Transverse colon (tissue), 4 donors: ENCODE results near the gene RFX6. TPM values are rescaled to one million over a fixed set of nuclear protein-coding genes. Genes with fewer than 3 reads are reported as not detected.

ENCODE experiments used
- DNase-seq: peaks from one replicate; pipeline ENCODE4 v3.0.0-alpha.2; 2019
- H3K27ac ChIP-seq, 4 donors: fragments of 200-600 bp; sonication (generic); 2 replicates each; pipeline ENCODE4 v1.5.1; 2016 to 2018; ENCODE audit warnings: inconsistent platforms in 4 of 4
- H3K27me3 ChIP-seq: fragments of 200-600 bp; sonication (generic); 2 replicates; pipeline ENCODE4 v1.5.1; 2017; ENCODE audit warnings: inconsistent platforms
- H3K36me3 ChIP-seq, 4 donors: fragments of 200-600 bp; sonication (generic); 2 replicates each; pipeline ENCODE4 v1.5.1; 2017 to 2019; ENCODE audit warnings: inconsistent platforms in 4 of 4
- H3K4me1 ChIP-seq, 4 donors: fragments of 200-600 bp; sonication (generic); 2 replicates each; pipeline ENCODE4 v1.5.1; 2017 to 2020; ENCODE audit warnings: inconsistent platforms in 4 of 4
- H3K4me3 ChIP-seq, 4 donors: fragments of 200-600 bp; sonication (generic); 1 replicate in 1 of 4; 2 replicates in 3 of 4; pipeline versions ENCODE4 v1.5.1 to v1.6.1; 2017 to 2019; ENCODE audit warnings: inconsistent platforms in 4 of 4
- H3K9me3 ChIP-seq, 2 donors: fragments of 200-600 bp; sonication (generic); 2 replicates each; pipeline ENCODE4 v1.5.1; 2017 to 2019; ENCODE audit warnings: inconsistent platforms in 2 of 2
- EP300 ChIP-seq: sonication (generic); formaldehyde crosslinking; IDR thresholded peaks from one replicate; pipeline ENCODE4 v1.6.1; 2017; ENCODE audit warnings: antibody characterized with exemption, low read depth
- POLR2A ChIP-seq: fragments of 450-650 bp; IDR thresholded peaks from one replicate; pipeline ENCODE4 v1.6.1; 2016; ENCODE audit warnings: antibody characterized with exemption, mild to moderate bottlenecking, moderate library complexity
- POLR2AphosphoS5 ChIP-seq, 3 donors: sonication (generic); formaldehyde crosslinking; IDR thresholded peaks; one replicate each; pipeline ENCODE4 v1.6.1; 2016; ENCODE audit warnings: antibody characterized with exemption in 3 of 3
- WGBS, 2 donors: methylation state at CpG; one replicate each; pipeline ENCODE4 v1.1.5; 2018; ENCODE audit warnings: low coverage in 1 of 2; 5-methylcytosine and 5-hydroxymethylcytosine counted together
- in situ Hi-C, 4 donors: fragments of 200-750 bp; cut with MboI; loops; one replicate each; pipeline versions ENCODE4 v1.15.0 to v1.15.1; 2017; ENCODE audit warnings: low sequenced_read_pairs in 3 of 4, low pct_ligation_motif_present in 1 of 4, low pct_unique_long_range_greater_than_20kb in 1 of 4
- intact Hi-C: fragments of 100-400 bp; cut with DNase I; formaldehyde crosslinking; loops from one replicate; pipeline ENCODE4 v1.15.1; 2023; ENCODE audit warnings: low total_unique reads
- total RNA-seq, 4 donors: library from RNA; depleted of rRNA; stranded (reverse); fragments of >200 nt; gene quantifications; one replicate each; pipeline ENCODE4 v1.1.0, GENCODE V29; 2016
- TF ChIP-seq, protein P1 (sequence below), 5 experiments: fragments of 200-600 bp in 3 of 5; fragments of 450-650 bp in 2 of 5; sonication (generic) in 3 of 5; IDR thresholded peaks; 1 replicate in 2 of 5; 2 replicates in 3 of 5; pipeline ENCODE4 v1.5.1; 2016 to 2017; ENCODE audit warnings: antibody characterized with exemption in 5 of 5, inconsistent platforms in 3 of 5, mild to moderate bottlenecking in 2 of 5, moderate library complexity in 1 of 5

The RFX6 gene
- total RNA-seq, 4 donors from 2014 or later = 0.48 to 3.8 (median 1.1) TPM; not detected in 1

GRCh38 chr6:116884530-116884929 lies 7.5 kb downstream of the RFX6 start:
- no peak overlapping the region for H3K4me3 ChIP-seq
- no peaks in the 10 kb centered on the region for H3K36me3 ChIP-seq
- DNase-seq = no peak
- H3K9me3 ChIP-seq = no peaks in the 10 kb centered on the region
- 81 to 82% methylated on average over 3 of the region's 3 CpGs for WGBS, 2 donors
- intact Hi-C loops = no loop called here
- no peak for TF ChIP-seq EP300
- in situ Hi-C loops = no loop called here
- peaks cover 2% of the 10 kb centered on the region for H3K27me3 ChIP-seq
- no peaks in the 10 kb centered on the region for H3K4me1 ChIP-seq
- no peak overlapping the region for H3K27ac ChIP-seq

- Histone ChIP-seq H3K36me3 (no peaks in the 10 kb centered on the region), H3K4me1 (no peaks in the 10 kb centered on the region), H3K4me3 (no peak overlapping the region), H3K27ac (no peak overlapping the region), H3K27me3 (no peaks in the 10 kb centered on the region), H3K9me3 (no peaks in the 10 kb centered on the region)
- in situ Hi-C loops = no loop called here
- WGBS, 2 donors = 77 to 85% methylated on average over 3 of the region's 3 CpGs
- TF ChIP-seq POLR2A (no peak), EP300 (no peak), POLR2AphosphoS5 (IDR thresholded peaks at IDR 0.05) (no peak)
- TF ChIP-seq, protein P1, sequence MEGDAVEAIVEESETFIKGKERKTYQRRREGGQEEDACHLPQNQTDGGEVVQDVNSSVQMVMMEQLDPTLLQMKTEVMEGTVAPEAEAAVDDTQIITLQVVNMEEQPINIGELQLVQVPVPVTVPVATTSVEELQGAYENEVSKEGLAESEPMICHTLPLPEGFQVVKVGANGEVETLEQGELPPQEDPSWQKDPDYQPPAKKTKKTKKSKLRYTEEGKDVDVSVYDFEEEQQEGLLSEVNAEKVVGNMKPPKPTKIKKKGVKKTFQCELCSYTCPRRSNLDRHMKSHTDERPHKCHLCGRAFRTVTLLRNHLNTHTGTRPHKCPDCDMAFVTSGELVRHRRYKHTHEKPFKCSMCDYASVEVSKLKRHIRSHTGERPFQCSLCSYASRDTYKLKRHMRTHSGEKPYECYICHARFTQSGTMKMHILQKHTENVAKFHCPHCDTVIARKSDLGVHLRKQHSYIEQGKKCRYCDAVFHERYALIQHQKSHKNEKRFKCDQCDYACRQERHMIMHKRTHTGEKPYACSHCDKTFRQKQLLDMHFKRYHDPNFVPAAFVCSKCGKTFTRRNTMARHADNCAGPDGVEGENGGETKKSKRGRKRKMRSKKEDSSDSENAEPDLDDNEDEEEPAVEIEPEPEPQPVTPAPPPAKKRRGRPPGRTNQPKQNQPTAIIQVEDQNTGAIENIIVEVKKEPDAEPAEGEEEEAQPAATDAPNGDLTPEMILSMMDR (IDR thresholded peaks at IDR 0.05) = no peak
- no peak for DNase-seq
- intact Hi-C loops = no loop called here
Measured at GRCh38 chr6:116887168-116887567, 10.1 kb downstream of the RFX6 start.

DNA sequence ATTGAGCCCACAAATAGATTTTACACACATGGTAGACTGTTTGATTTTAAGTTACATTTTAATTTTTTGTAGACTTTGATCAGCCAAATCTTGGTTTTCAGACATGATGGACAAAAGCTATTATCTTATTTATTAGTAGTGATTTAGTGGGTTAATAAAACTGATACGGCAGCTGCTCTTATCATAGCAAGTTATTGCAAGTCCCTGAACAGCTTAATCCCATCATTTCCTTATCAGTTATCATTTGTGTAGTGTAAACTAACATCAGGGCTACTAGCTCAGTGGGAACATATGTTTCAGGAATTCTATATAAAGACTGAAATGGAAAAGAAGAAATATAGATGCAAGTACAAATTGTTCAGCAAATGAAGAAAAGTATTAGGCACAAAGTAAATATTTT lies 10.9 kb downstream of the RFX6 start:
- in situ Hi-C loops (no loop called here), intact Hi-C loops (no loop called here)
- TF ChIP-seq, protein P1 (IDR thresholded peaks at IDR 0.05) = no peak
- TF ChIP-seq POLR2AphosphoS5 (IDR thresholded peaks at IDR 0.05) = no peak
- no peak for TF ChIP-seq POLR2A
- no peak for TF ChIP-seq EP300
- H3K4me1 ChIP-seq = no peaks in the 10 kb centered on the region
- no peak for DNase-seq
- no peak overlapping the region for H3K4me3 ChIP-seq
- H3K9me3 ChIP-seq = no peaks in the 10 kb centered on the region
- 17 to 28% methylated on average over 1 of the region's 1 CpG for WGBS, 2 donors
- no peaks in the 10 kb centered on the region for H3K27me3 ChIP-seq
- no peak overlapping the region for H3K27ac ChIP-seq
- no peaks in the 10 kb centered on the region for H3K36me3 ChIP-seq

DNA sequence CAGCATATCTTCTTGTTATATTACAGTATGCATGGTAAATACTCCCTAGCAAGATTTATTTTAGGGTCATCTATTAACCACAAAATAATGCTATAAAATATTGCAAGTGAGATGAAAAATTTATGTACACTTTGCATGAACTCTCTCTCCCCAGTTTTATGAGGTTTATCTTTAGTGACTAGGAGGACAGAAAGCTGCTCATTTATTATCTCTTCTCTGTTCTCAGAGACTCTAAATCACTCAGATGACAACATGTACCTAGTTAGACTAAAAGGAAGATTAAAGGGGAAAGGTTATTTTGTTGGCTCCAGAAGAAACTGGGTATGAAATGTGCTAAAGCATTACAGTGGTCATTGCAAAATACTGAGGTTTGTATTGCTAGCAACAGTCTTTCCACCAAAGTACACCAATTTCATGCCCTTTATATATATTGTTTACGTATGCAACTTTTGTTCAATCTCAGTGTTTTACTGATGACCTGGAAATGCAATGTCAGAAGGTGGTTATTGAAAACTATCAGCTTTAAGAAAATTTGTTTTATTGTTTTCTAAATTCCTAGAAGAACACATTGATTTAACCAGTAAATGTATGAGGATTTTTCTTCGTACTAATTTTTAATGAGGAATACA lies 11.8 kb downstream of the RFX6 start:
- in situ Hi-C loops = no loop called here
- no peaks in the 10 kb centered on the region for H3K36me3 ChIP-seq
- 62 to 90% methylated on average over 2 of the region's 2 CpGs for WGBS, 2 donors
- no peaks in the 10 kb centered on the region for H3K4me1 ChIP-seq
- no peak overlapping the region for H3K4me3 ChIP-seq
- TF ChIP-seq, protein P1 (IDR thresholded peaks at IDR 0.05) = no peak
- no peak for TF ChIP-seq POLR2A
- TF ChIP-seq EP300 = no peak
- no peak overlapping the region for H3K27ac ChIP-seq
- H3K9me3 ChIP-seq = no peaks in the 10 kb centered on the region
- no peak for DNase-seq
- intact Hi-C loops = no loop called here
- H3K27me3 ChIP-seq = no peaks in the 10 kb centered on the region

GRCh38 chr6:116894669-116895068 lies 17.6 kb downstream of the RFX6 start:
- Histone ChIP-seq H3K4me1 (no peaks in the 10 kb centered on the region), H3K36me3 (no peaks in the 10 kb centered on the region), H3K27me3 (no peaks in the 10 kb centered on the region), H3K4me3 (no peak overlapping the region), H3K27ac (no peak overlapping the region), H3K9me3 (no peaks in the 10 kb centered on the region)
- 80 to 82% methylated on average over 1 of the region's 1 CpG for WGBS, 2 donors
- in situ Hi-C loops = no loop called here
- no peak for DNase-seq
- TF ChIP-seq, protein P1 (IDR thresholded peaks at IDR 0.05) = no peak
- TF ChIP-seq EP300 (no peak), POLR2AphosphoS5 (IDR thresholded peaks at IDR 0.05) (no peak), POLR2A (no peak)
- intact Hi-C loops = no loop called here
